IMR-90 (cell line): Measurements from ENCODE around the gene ZNF518A. TPM values are rescaled to one million over a fixed set of nuclear protein-coding genes. Genes with fewer than 3 reads are reported as not detected.

Experiments used
- ATAC-seq: fragments of 200-7000 bp; cut with Tn5 transposase; 2 replicates; pipeline ENCODE4 v1.9.1; 2020; ENCODE audit warnings: low read depth, mild to moderate bottlenecking, moderate library complexity
- BruUV-seq: library from RNA; stranded (reverse); fragments of 400-500 nt; replicated peaks from 2 replicates; lab custom pipeline; 2021; lab: Mats Ljungman, UMichigan
- CTCF ChIA-PET: fragments of 300-600 bp; formaldehyde crosslinking; extraction: SDS; loops from one replicate; lab custom pipeline; 2021; ENCODE audit warnings: antibody characterized with exemption; lab: Yijun Ruan, JAX
- POLR2A ChIA-PET: fragments of 300-600 bp; sonication (Branson Sonifier 250); formaldehyde crosslinking; loops from one replicate; lab custom pipeline; 2022; ENCODE audit warnings: antibody characterized with exemption; ENCODE audit not compliant: unreplicated experiment; lab: Charles Lee
- DNase-seq: peaks from one replicate; pipeline ENCODE4 v3.0.0; 2013
- H2AFZ ChIP-seq: replicated peaks from 2 replicates; pipeline ENCODE3; 2013; ENCODE audit warnings: low read length, mild to moderate bottlenecking; ENCODE audit not compliant: poor library complexity
- H2AK5ac ChIP-seq: 2 replicates; pipeline ENCODE4 v1.6.1; 2013; ENCODE audit warnings: low read depth, low read length, inconsistent platforms
- H2AK9ac ChIP-seq: replicated peaks from 2 replicates; pipeline ENCODE3; 2013; ENCODE audit warnings: mild to moderate bottlenecking, low read depth, low read length, moderate library complexity; ENCODE audit not compliant: poor library complexity
- H2BK120ac ChIP-seq: 2 replicates; pipeline ENCODE4 v1.6.1; 2013; ENCODE audit warnings: low read depth, low read length, inconsistent platforms
- H2BK15ac ChIP-seq: 3 replicates; pipeline ENCODE4 v1.6.1; 2013; ENCODE audit warnings: low read depth, low read length, inconsistent platforms
- H2BK20ac ChIP-seq: 2 replicates; pipeline ENCODE4 v1.6.1; 2013; ENCODE audit warnings: low read depth, mild to moderate bottlenecking, inconsistent platforms, low read length, moderate library complexity
- H2BK5ac ChIP-seq: 2 replicates; pipeline ENCODE4 v1.6.1; 2013; ENCODE audit warnings: mild to moderate bottlenecking, low read depth, low read length, inconsistent platforms; ENCODE audit not compliant: poor library complexity, severe bottlenecking
- H3K14ac ChIP-seq: replicated peaks from 2 replicates; pipeline ENCODE4 v1.6.1; 2013; ENCODE audit warnings: low read depth, low read length, inconsistent platforms
- H3K18ac ChIP-seq: 2 replicates; pipeline ENCODE4 v1.6.1; 2013; ENCODE audit warnings: low read depth, low read length, control low read depth
- H3K23ac ChIP-seq: 2 replicates; pipeline ENCODE4 v1.6.1; 2013; ENCODE audit warnings: low read depth, low read length, inconsistent platforms
- H3K27ac ChIP-seq: 2 replicates; pipeline ENCODE4 v1.5.1; 2013; ENCODE audit warnings: mild to moderate bottlenecking, control low read depth, low read length; ENCODE audit not compliant: insufficient read depth
- H3K27me3 ChIP-seq: 2 replicates; pipeline ENCODE4 v1.6.1; 2013; ENCODE audit warnings: low read length; ENCODE audit not compliant: control insufficient read depth, insufficient read depth
- H3K36me3 ChIP-seq: 2 replicates; pipeline ENCODE4 v1.6.1; 2013; ENCODE audit warnings: low read length, mixed read lengths; ENCODE audit not compliant: control insufficient read depth, insufficient read depth
- H3K4ac ChIP-seq: 2 replicates; pipeline ENCODE4 v1.6.1; 2013; ENCODE audit warnings: low read depth, low read length, inconsistent platforms
- H3K4me1 ChIP-seq: 2 replicates; pipeline ENCODE4 v1.6.1; 2013; ENCODE audit warnings: low read length, mixed read lengths; ENCODE audit not compliant: control insufficient read depth, insufficient read depth
- H3K4me2 ChIP-seq: 2 replicates; pipeline ENCODE4 v1.6.1; 2013; ENCODE audit warnings: low read depth, mild to moderate bottlenecking, control low read depth, low read length, moderate library complexity
- H3K4me3 ChIP-seq: 2 replicates; pipeline ENCODE4 v1.5.1; 2013; ENCODE audit warnings: low read depth, mild to moderate bottlenecking, control low read depth, low read length, moderate library complexity; ENCODE audit not compliant: insufficient read depth
- H3K56ac ChIP-seq: 2 replicates; pipeline ENCODE4 v1.6.1; 2013; ENCODE audit warnings: low read length, inconsistent platforms; ENCODE audit not compliant: insufficient read depth; ENCODE audit errors: extremely low read depth
- H3K79me1 ChIP-seq, 2 experiments: 2 replicates each; pipeline ENCODE4 v1.6.1; 2013; ENCODE audit warnings: low read length in 2 of 2, inconsistent platforms in 1 of 2, low read depth in 1 of 2
- H3K9ac ChIP-seq: 2 replicates; pipeline ENCODE4 v1.6.1; 2013; ENCODE audit warnings: low read depth, low read length, control low read depth
- H3K9me1 ChIP-seq: 2 replicates; pipeline ENCODE4 v1.6.1; 2013; ENCODE audit warnings: low read length, inconsistent platforms; ENCODE audit not compliant: insufficient read depth
- H3K9me3 ChIP-seq: 2 replicates; pipeline ENCODE4 v1.6.1; 2013; ENCODE audit warnings: low read length; ENCODE audit not compliant: control insufficient read depth, insufficient read depth
- H4K20me1 ChIP-seq: 2 replicates; pipeline ENCODE4 v1.6.1; 2013; ENCODE audit warnings: low read length, inconsistent platforms; ENCODE audit not compliant: insufficient read depth
- H4K5ac ChIP-seq: 2 replicates; pipeline ENCODE4 v1.6.1; 2013; ENCODE audit warnings: mild to moderate bottlenecking, low read depth, low read length, control low read depth
- H4K8ac ChIP-seq, 2 experiments: 2 replicates each; pipeline ENCODE4 v1.6.1; 2013; ENCODE audit warnings: low read depth in 2 of 2, low read length in 2 of 2, control low read depth in 1 of 2, inconsistent platforms in 1 of 2
- H4K91ac ChIP-seq: 2 replicates; pipeline ENCODE4 v1.6.1; 2013; ENCODE audit warnings: low read depth, low read length, inconsistent platforms; ENCODE audit not compliant: insufficient read depth
- BHLHE40 ChIP-seq: fragments of 150-350 bp; IDR thresholded peaks from 2 replicates; pipeline ENCODE4 v1.6.1; 2016; ENCODE audit warnings: mild to moderate bottlenecking, low read depth, low read length
- CEBPB ChIP-seq: IDR thresholded peaks from 2 replicates; pipeline ENCODE4 v1.6.1; 2012; ENCODE audit warnings: low read depth, low read length, improper control_type of control experiment
- FOS ChIP-seq: fragments of 150-350 bp; IDR thresholded peaks from 2 replicates; pipeline ENCODE4 v1.6.1; 2016; ENCODE audit warnings: low read depth, low read length
- MAFK ChIP-seq: IDR thresholded peaks from 2 replicates; pipeline ENCODE4 v1.6.1; 2012; ENCODE audit warnings: low read depth, low read length, improper control_type of control experiment
- MAZ ChIP-seq: IDR thresholded peaks from 2 replicates; pipeline ENCODE4 v1.6.1; 2012; ENCODE audit warnings: low read depth, mild to moderate bottlenecking, low read length, improper control_type of control experiment, moderate library complexity, borderline replicate concordance
- MXI1 ChIP-seq: IDR thresholded peaks from 2 replicates; pipeline ENCODE4 v1.6.1; 2012; ENCODE audit warnings: low read depth, mild to moderate bottlenecking, low read length, moderate library complexity, borderline replicate concordance
- RAD21 ChIP-seq: IDR thresholded peaks from 2 replicates; pipeline ENCODE4 v1.6.1; 2012; ENCODE audit warnings: low read length, improper control_type of control experiment
- RCOR1 ChIP-seq: IDR thresholded peaks from 2 replicates; pipeline ENCODE4 v1.6.1; 2012; ENCODE audit warnings: mild to moderate bottlenecking, low read length, improper control_type of control experiment; ENCODE audit not compliant: insufficient replicate concordance
- RFX5 ChIP-seq: IDR thresholded peaks from 2 replicates; pipeline ENCODE4 v1.8.0; 2012; ENCODE audit warnings: low read depth, mild to moderate bottlenecking, low read length, moderate library complexity
- WGBS, 2 experiments: methylation state at CpG; one replicate each; pipeline versions ENCODE4 v1.1.5 to v1.1.7; 2013; ENCODE audit warnings: missing lambda C conversion rate in 2 of 2; ENCODE audit not compliant: insufficient read length in 1 of 2; ENCODE audit errors: extremely low coverage in 2 of 2; 5-methylcytosine and 5-hydroxymethylcytosine counted together
- dilution Hi-C: fragments of 300-500 bp; cut with HindIII; formaldehyde crosslinking; loops from one replicate; pipeline ENCODE4 v1.14.3; 2018; ENCODE audit warnings: low sequenced_read_pairs; ENCODE audit not compliant: unreplicated experiment
- in situ Hi-C: fragments of 300-500 bp; cut with MboI; formaldehyde crosslinking; loops from 3 replicates; pipeline ENCODE4 v1.14.3; 2019; ENCODE audit warnings: low sequenced_read_pairs, inconsistent platforms, mixed read lengths
- intact Hi-C: fragments of 100-400 bp; cut with micrococcal nuclease; formaldehyde crosslinking; loops from 2 replicates; pipeline ENCODE4 v1.10.0; 2022
- polyA plus RNA-seq, 3 experiments: library from polyadenylated mRNA; depleted of rRNA; stranded (reverse); fragments of >200 nt; gene quantifications; 2 replicates each; pipeline ENCODE4 v1.2.3, GENCODE V29; 2012; ENCODE audit warnings: low replicate concordance in 1 of 3
- total RNA-seq: library from RNA; depleted of rRNA; stranded (reverse); fragments of >200 nt; gene quantifications from 2 replicates; pipeline ENCODE4 v1.2.3, GENCODE V29; 2012
- TF ChIP-seq, protein P1 (sequence below): fragments of 150-350 bp; IDR thresholded peaks from 2 replicates; pipeline ENCODE4 v1.6.1; 2017; ENCODE audit warnings: mild to moderate bottlenecking, antibody characterized with exemption, low read length, low read depth
- TF ChIP-seq, protein P2 (sequence below): conservative IDR thresholded peaks from 2 replicates; pipeline ENCODE4 v1.5.1; 2012; ENCODE audit warnings: mild to moderate bottlenecking, low read depth, low read length, improper control_type of control experiment
- TF ChIP-seq, protein P3 (sequence below): fragments of 150-350 bp; IDR thresholded peaks from 2 replicates; pipeline ENCODE4 v1.6.1; 2016; ENCODE audit warnings: low read depth, mild to moderate bottlenecking, low read length, moderate library complexity, borderline replicate concordance

The ZNF518A gene
- total and polyA plus RNA-seq, 2 of the 4 experiments (the other 2 are of a cell fraction) = 2.1 to 7.9 TPM

- dilution Hi-C loops = no loop called here
- Histone ChIP-seq H2AFZ (no peak overlapping the region), H3K56ac (no peak overlapping the region), H3K4me3 (no peak overlapping the region), H3K23ac (no peak overlapping the region), H3K18ac (no peak overlapping the region), H2BK5ac (no peak overlapping the region), H2AK5ac (no peak overlapping the region), H2AK9ac (no peak overlapping the region), H3K9me3 (no peaks in the 10 kb centered on the region), H3K79me1 (no peaks in the 10 kb centered on the region), H3K4me1 (no peaks in the 10 kb centered on the region), H3K9me1 (no peaks in the 10 kb centered on the region), H4K5ac (no peak overlapping the region), H3K27ac (no peak overlapping the region), H4K91ac (no peak overlapping the region), H3K4ac (no peak overlapping the region), H3K36me3 (no peaks in the 10 kb centered on the region), H4K20me1 (no peaks in the 10 kb centered on the region), H2BK120ac (no peak overlapping the region), H3K9ac (no peak overlapping the region), H2BK20ac (no peak overlapping the region), H2BK15ac (no peak overlapping the region), H4K8ac (no peak overlapping the region), H3K27me3 (no peaks in the 10 kb centered on the region), H3K4me2 (no peak overlapping the region), H3K14ac (no peak overlapping the region)
- BruUV-seq = no TSS peak
- no CpG with 5 or more reads among the region's 2 CpGs for WGBS, 2 experiments
- in situ Hi-C loops = no loop called here
- ATAC-seq (no peak), DNase-seq (no peak)
- TF ChIP-seq, protein P1, sequence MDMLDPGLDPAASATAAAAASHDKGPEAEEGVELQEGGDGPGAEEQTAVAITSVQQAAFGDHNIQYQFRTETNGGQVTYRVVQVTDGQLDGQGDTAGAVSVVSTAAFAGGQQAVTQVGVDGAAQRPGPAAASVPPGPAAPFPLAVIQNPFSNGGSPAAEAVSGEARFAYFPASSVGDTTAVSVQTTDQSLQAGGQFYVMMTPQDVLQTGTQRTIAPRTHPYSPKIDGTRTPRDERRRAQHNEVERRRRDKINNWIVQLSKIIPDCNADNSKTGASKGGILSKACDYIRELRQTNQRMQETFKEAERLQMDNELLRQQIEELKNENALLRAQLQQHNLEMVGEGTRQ = no peak
- TF ChIP-seq BHLHE40 (no peak), FOS (no peak), RCOR1 (no peak), RFX5 (no peak), CEBPB (no peak), MAFK (no peak), RAD21 (no peak), MXI1 (no peak), MAZ (no peak)
- TF ChIP-seq, protein P2, sequence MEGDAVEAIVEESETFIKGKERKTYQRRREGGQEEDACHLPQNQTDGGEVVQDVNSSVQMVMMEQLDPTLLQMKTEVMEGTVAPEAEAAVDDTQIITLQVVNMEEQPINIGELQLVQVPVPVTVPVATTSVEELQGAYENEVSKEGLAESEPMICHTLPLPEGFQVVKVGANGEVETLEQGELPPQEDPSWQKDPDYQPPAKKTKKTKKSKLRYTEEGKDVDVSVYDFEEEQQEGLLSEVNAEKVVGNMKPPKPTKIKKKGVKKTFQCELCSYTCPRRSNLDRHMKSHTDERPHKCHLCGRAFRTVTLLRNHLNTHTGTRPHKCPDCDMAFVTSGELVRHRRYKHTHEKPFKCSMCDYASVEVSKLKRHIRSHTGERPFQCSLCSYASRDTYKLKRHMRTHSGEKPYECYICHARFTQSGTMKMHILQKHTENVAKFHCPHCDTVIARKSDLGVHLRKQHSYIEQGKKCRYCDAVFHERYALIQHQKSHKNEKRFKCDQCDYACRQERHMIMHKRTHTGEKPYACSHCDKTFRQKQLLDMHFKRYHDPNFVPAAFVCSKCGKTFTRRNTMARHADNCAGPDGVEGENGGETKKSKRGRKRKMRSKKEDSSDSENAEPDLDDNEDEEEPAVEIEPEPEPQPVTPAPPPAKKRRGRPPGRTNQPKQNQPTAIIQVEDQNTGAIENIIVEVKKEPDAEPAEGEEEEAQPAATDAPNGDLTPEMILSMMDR = no peak
- TF ChIP-seq, protein P3, sequence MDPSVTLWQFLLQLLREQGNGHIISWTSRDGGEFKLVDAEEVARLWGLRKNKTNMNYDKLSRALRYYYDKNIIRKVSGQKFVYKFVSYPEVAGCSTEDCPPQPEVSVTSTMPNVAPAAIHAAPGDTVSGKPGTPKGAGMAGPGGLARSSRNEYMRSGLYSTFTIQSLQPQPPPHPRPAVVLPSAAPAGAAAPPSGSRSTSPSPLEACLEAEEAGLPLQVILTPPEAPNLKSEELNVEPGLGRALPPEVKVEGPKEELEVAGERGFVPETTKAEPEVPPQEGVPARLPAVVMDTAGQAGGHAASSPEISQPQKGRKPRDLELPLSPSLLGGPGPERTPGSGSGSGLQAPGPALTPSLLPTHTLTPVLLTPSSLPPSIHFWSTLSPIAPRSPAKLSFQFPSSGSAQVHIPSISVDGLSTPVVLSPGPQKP = no peak
- ChIA-PET CTCF (interaction anchor here (1.4 to 1.6 kb wide), 2 partner anchors 10 to 22 kb away, joined by 4 to 7 read pairs; no protein-coding TSS in a partner anchor), POLR2A (no interaction called here)
- intact Hi-C loops = no loop called here
Observed at GRCh38 chr10:96208271-96208670, 78.2 kb downstream of the ZNF518A start.
